ENCODE data around the gene RNF223.
A peak's percentile ranks its signal among the peaks of the same experiment; 100 is the strongest.
"Not testable (repeated sequence)": the region's sequence is repeated elsewhere in the genome, so short reads cannot be mapped to it uniquely, and the experiment has no call there.

Gene RNF223

GRCh38 chr1:1106510-1107221 lies 32.6 kb upstream of the RNF223 start:
- FAIRE-seq, result no peak

GRCh38 chr1:1104152-1104551 lies 30.0 kb upstream of the RNF223 start:
- FAIRE-seq, result not testable (repeated sequence)

- FAIRE-seq, result no peak
Measured at GRCh38 chr1:1101503-1101902, 27.4 kb upstream of the RNF223 start.

GRCh38 chr1:1100296-1100695 lies 26.2 kb upstream of the RNF223 start:
- no peak for FAIRE-seq

GRCh38 chr1:1099506-1100183 lies 25.5 kb upstream of the RNF223 start:
- peak; percentile 95 for FAIRE-seq

- FAIRE-seq, result no peak
Measured at GRCh38 chr1:1098681-1099421, 24.7 kb upstream of the RNF223 start.

- FAIRE-seq, result not testable (repeated sequence)
Measured at GRCh38 chr1:1096136-1096535, 22.0 kb upstream of the RNF223 start.

- no peak for FAIRE-seq
Measured at GRCh38 chr1:1094981-1095380, 20.9 kb upstream of the RNF223 start.

- no peak for FAIRE-seq
Measured at GRCh38 chr1:1093610-1093943, 19.5 kb upstream of the RNF223 start.

- FAIRE-seq, result no peak
Measured at GRCh38 chr1:1092894-1093609, 18.9 kb upstream of the RNF223 start.

GRCh38 chr1:1092149-1092855 lies 18.2 kb upstream of the RNF223 start:
- FAIRE-seq, result no peak

- FAIRE-seq, result no peak
Measured at GRCh38 chr1:1091344-1092148, 17.4 kb upstream of the RNF223 start.

- FAIRE-seq, result no peak
Measured at GRCh38 chr1:1090424-1091343, 16.6 kb upstream of the RNF223 start.

GRCh38 chr1:1089731-1090423 lies 15.8 kb upstream of the RNF223 start:
- no peak for FAIRE-seq

- FAIRE-seq, result no peak
Measured at GRCh38 chr1:1088801-1089680, 14.9 kb upstream of the RNF223 start.

GRCh38 chr1:1088029-1088800 lies 14.1 kb upstream of the RNF223 start:
- FAIRE-seq, result no peak

- no peak for FAIRE-seq
Measured at GRCh38 chr1:1087351-1088028, 13.4 kb upstream of the RNF223 start.
